ENCODE measurements around the gene ARID1B. TPM values are rescaled to one million over a fixed set of nuclear protein-coding genes. Genes with fewer than 3 reads are reported as not detected.

ARID1B gene
- total RNA-seq, 4 donors from 2014 or later = 25.2 to 103 (median 59.5) TPM

- TF ChIP-seq POLR2A (IDR thresholded peaks at IDR 0.05) = no peak
- TF ChIP-seq, protein P1, sequence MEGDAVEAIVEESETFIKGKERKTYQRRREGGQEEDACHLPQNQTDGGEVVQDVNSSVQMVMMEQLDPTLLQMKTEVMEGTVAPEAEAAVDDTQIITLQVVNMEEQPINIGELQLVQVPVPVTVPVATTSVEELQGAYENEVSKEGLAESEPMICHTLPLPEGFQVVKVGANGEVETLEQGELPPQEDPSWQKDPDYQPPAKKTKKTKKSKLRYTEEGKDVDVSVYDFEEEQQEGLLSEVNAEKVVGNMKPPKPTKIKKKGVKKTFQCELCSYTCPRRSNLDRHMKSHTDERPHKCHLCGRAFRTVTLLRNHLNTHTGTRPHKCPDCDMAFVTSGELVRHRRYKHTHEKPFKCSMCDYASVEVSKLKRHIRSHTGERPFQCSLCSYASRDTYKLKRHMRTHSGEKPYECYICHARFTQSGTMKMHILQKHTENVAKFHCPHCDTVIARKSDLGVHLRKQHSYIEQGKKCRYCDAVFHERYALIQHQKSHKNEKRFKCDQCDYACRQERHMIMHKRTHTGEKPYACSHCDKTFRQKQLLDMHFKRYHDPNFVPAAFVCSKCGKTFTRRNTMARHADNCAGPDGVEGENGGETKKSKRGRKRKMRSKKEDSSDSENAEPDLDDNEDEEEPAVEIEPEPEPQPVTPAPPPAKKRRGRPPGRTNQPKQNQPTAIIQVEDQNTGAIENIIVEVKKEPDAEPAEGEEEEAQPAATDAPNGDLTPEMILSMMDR (IDR thresholded peaks at IDR 0.05) = no peak
- 60 to 73% methylated on average over 5 to 7 of the region's 7 CpGs for WGBS, 2 donors
- Histone ChIP-seq H3K4me1 (peaks cover 0 to 84% (median 47%) of the 10 kb centered on the region in 3 donors), H3K27me3 (no peaks in the 10 kb centered on the region), H3K4me3 (no peak overlapping the region), H3K36me3 (no peaks in the 10 kb centered on the region), H3K9me3 (no peaks in the 10 kb centered on the region), H3K27ac (no peak overlapping the region)
- intact Hi-C loops (cut with DNase I) = no loop called here
- no peak for DNase-seq
These were observed 72.6 kb downstream of the ARID1B start for GRCh38 chr6:156849806-156850205.

- TF ChIP-seq POLR2A (IDR thresholded peaks at IDR 0.05) = no peak
- TF ChIP-seq, protein P1 (IDR thresholded peaks at IDR 0.05) = no peak
- no peaks in the 10 kb centered on the region for H3K27me3 ChIP-seq
- H3K4me1 ChIP-seq = peaks cover 0 to 79% (median 43%) of the 10 kb centered on the region in 3 donors
- intact Hi-C loops (cut with DNase I) = no loop called here
- no peaks in the 10 kb centered on the region for H3K9me3 ChIP-seq
- DNase-seq = no peak
- no peak overlapping the region for H3K27ac ChIP-seq
- no peak overlapping the region for H3K4me3 ChIP-seq
- H3K36me3 ChIP-seq = no peaks in the 10 kb centered on the region
- WGBS, 2 donors = 70 to 89% methylated on average over 3 of the region's 3 CpGs
These were observed 73.2 kb downstream of the ARID1B start for GRCh38 chr6:156850353-156850752.

DNA sequence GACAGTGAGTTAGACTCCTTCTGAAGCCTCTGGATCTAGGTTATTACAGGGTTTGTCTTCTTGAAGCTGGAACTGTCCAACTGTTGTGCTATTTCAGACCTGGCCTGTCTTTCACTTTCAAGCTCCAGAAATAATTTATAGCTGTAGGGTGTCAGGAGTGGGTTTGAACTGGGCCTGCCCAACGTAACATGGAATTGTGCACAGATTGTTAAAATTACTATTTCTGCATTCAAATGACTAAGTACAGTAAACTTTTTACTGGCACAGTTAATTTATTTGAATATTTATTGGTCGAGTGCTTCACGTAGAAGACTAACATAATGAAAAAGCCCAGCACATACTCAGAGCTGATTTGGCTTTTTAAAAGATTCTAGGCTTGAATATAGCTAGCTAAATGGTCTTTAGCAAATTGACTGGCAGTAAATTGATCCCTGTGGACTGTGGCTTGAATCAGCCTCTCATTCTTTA lies 74.3 kb downstream of the ARID1B start:
- peaks cover 0 to 75% (median 35%) of the 10 kb centered on the region in 3 donors for H3K4me1 ChIP-seq
- 46 to 60% methylated on average over 3 of the region's 3 CpGs for WGBS, 2 donors

GRCh38 chr6:156852147-156852857 lies 75.1 kb downstream of the ARID1B start:
- Histone ChIP-seq H3K36me3 (no peaks in the 10 kb centered on the region), H3K9me3 (no peaks in the 10 kb centered on the region), H3K4me3 (no peak overlapping the region), H3K4me1 (peaks cover 2 to 73% (median 31%) of the 10 kb centered on the region in 3 donors), H3K27me3 (no peaks in the 10 kb centered on the region), H3K27ac (no peak overlapping the region)
- intact Hi-C loops (cut with DNase I) = no loop called here
- DNase-seq = no peak
- WGBS, 2 donors = 48 to 69% methylated on average over 9 of the region's 9 CpGs
- TF ChIP-seq POLR2A (IDR thresholded peaks at IDR 0.05) = no peak
- TF ChIP-seq, protein P1 (IDR thresholded peaks at IDR 0.05) = no peak

More for the DNA sequence above, 74.3 kb downstream of the ARID1B start:
- H3K27me3 ChIP-seq = no peaks in the 10 kb centered on the region
- no peak for DNase-seq
- TF ChIP-seq, protein P1 (IDR thresholded peaks at IDR 0.05) = no peak
- no peak for TF ChIP-seq POLR2A (IDR thresholded peaks at IDR 0.05)
- peak overlapping the region in 1 of 4 donors; percentile 6 for H3K27ac ChIP-seq
- no peaks in the 10 kb centered on the region for H3K36me3 ChIP-seq
- H3K9me3 ChIP-seq = no peaks in the 10 kb centered on the region
- H3K4me3 ChIP-seq = no peak overlapping the region
- intact Hi-C loops (cut with DNase I) = no loop called here

GRCh38 chr6:156852858-156853216 lies 75.7 kb downstream of the ARID1B start:
- no peak overlapping the region for H3K27ac ChIP-seq
- H3K36me3 ChIP-seq = no peaks in the 10 kb centered on the region
- no peak for TF ChIP-seq POLR2A (IDR thresholded peaks at IDR 0.05)
- TF ChIP-seq, protein P1 (IDR thresholded peaks at IDR 0.05) = no peak
- intact Hi-C loops (cut with DNase I) = no loop called here
- no peaks in the 10 kb centered on the region for H3K9me3 ChIP-seq
- H3K27me3 ChIP-seq = no peaks in the 10 kb centered on the region
- peaks cover 4 to 73% (median 27%) of the 10 kb centered on the region in 3 donors for H3K4me1 ChIP-seq
- no peak for DNase-seq
- no peak overlapping the region for H3K4me3 ChIP-seq
- WGBS, 2 donors = 67 to 71% methylated on average over 1 of the region's 1 CpG
